PFSK-1 (cell line): ENCODE data around the gene FZD1. TPM values are rescaled to one million over a fixed set of nuclear protein-coding genes. Genes with fewer than 3 reads are reported as not detected.

Experiments
- FOXP2 ChIP-seq: optimal IDR thresholded peaks from 2 replicates; pipeline ENCODE3; 2011; ENCODE audit warnings: borderline replicate concordance, control low read depth, inconsistent platforms; ENCODE audit not compliant: insufficient read depth; ENCODE audit errors: extremely low read length, extremely low read depth
- POLR2AphosphoS5 ChIP-seq: IDR thresholded peaks from 2 replicates; pipeline ENCODE4 v1.6.1; 2012; ENCODE audit warnings: low read depth, mild to moderate bottlenecking, control low read depth, low read length, moderate library complexity
- REST ChIP-seq, 2 experiments: IDR thresholded peaks; 2 replicates each; pipeline versions ENCODE4 v1.6.1 to v1.8.0; 2011 to 2012; ENCODE audit warnings: low read depth in 2 of 2, low read length in 2 of 2, control low read depth in 1 of 2, inconsistent platforms in 1 of 2, mild to moderate bottlenecking in 1 of 2, moderate library complexity in 1 of 2; ENCODE audit not compliant: insufficient read depth in 1 of 2
- SIN3A ChIP-seq: IDR thresholded peaks from 2 replicates; pipeline ENCODE4 v1.6.1; 2012; ENCODE audit warnings: mild to moderate bottlenecking, low read length, moderate library complexity, borderline replicate concordance; ENCODE audit not compliant: insufficient read depth
- TAF1 ChIP-seq: IDR thresholded peaks from 2 replicates; pipeline ENCODE4 v1.6.1; 2012; ENCODE audit warnings: low read length, control low read depth, borderline replicate concordance; ENCODE audit not compliant: insufficient read depth
- polyA plus RNA-seq: library from polyadenylated mRNA; unstranded; fragments of >200 nt; gene quantifications from one replicate; pipeline ENCODE4 v1.2.1, GENCODE V29; 2012; ENCODE audit warnings: low read depth, missing spikeins; ENCODE audit not compliant: insufficient read length

FZD1 gene
- 0.88 TPM for polyA plus RNA-seq

- TF ChIP-seq SIN3A: peak; percentile 25; the same call in 1 of the 2 replicates
- TF ChIP-seq REST (IDR thresholded peaks at IDR 0.05; ENCODE audit: insufficient read depth in 1 of 2, low read depth in 2 of 2, low read length in 2 of 2): no peak
- peak; percentile 77 for TF ChIP-seq FOXP2
- 0 out of 2 replicates have a peak, but pooled peaks have one; percentile 28 for TF ChIP-seq POLR2AphosphoS5
- no peak for TF ChIP-seq TAF1
These were observed at the start of gene FZD1 for GRCh38 chr7:91264046-91264923. FZD1 (plus strand) TSS chr7:91264433; CDS start chr7:91264881, 448 bp downstream.

- no peak for TF ChIP-seq TAF1
- no peak for TF ChIP-seq FOXP2
- no peak for TF ChIP-seq SIN3A
- no peak for TF ChIP-seq POLR2AphosphoS5
- no peak for TF ChIP-seq REST (IDR thresholded peaks at IDR 0.05; ENCODE audit: insufficient read depth in 1 of 2, low read depth in 2 of 2, low read length in 2 of 2)
These were observed 37.8 kb upstream of the FZD1 start for GRCh38 chr7:91226411-91226810.

- TF ChIP-seq POLR2AphosphoS5 (no peak), SIN3A (no peak), TAF1 (no peak), FOXP2 (no peak)
These were observed 35.9 kb upstream of the FZD1 start for GRCh38 chr7:91228327-91228726.

- no peak for TF ChIP-seq FOXP2
- TF ChIP-seq REST (IDR thresholded peaks at IDR 0.05; ENCODE audit: insufficient read depth in 1 of 2, low read depth in 2 of 2, low read length in 2 of 2): no peak
- no peak for TF ChIP-seq TAF1
- no peak for TF ChIP-seq POLR2AphosphoS5
- TF ChIP-seq SIN3A: no peak
These were observed 35.2 kb upstream of the FZD1 start for GRCh38 chr7:91228927-91229558.

GRCh38 chr7:91230100-91230499 is 34.1 kb upstream of the FZD1 start:
- TF ChIP-seq FOXP2 (no peak), POLR2AphosphoS5 (no peak), TAF1 (no peak), SIN3A (no peak)

GRCh38 chr7:91230503-91230902 is 33.7 kb upstream of the FZD1 start:
- TF ChIP-seq POLR2AphosphoS5 (no peak), TAF1 (no peak), SIN3A (no peak), FOXP2 (no peak), REST (IDR thresholded peaks at IDR 0.05; ENCODE audit: insufficient read depth in 1 of 2, low read depth in 2 of 2, low read length in 2 of 2) (no peak)
